ENCODE results near the gene ISYNA1. TPM values are rescaled to one million over a fixed set of nuclear protein-coding genes. Genes with fewer than 3 reads are reported as not detected.

Gene ISYNA1
- total and polyA plus RNA-seq, 10 of the 15 experiments (the other 5 are each of a cell fraction or from before 2014, with no cell fraction given) = 1.9 to 37.0 (median 9.1) TPM

- no peak for TF ChIP-seq IRF3 (IDR thresholded peaks at IDR 0.05)
- no peak for TF ChIP-seq NFYA (IDR thresholded peaks at IDR 0.05; ENCODE audit: borderline replicate concordance, low read depth, low read length)
Measured at GRCh38 chr19:18481505-18482222, 43.7 kb upstream of the ISYNA1 start (continued).

DNA sequence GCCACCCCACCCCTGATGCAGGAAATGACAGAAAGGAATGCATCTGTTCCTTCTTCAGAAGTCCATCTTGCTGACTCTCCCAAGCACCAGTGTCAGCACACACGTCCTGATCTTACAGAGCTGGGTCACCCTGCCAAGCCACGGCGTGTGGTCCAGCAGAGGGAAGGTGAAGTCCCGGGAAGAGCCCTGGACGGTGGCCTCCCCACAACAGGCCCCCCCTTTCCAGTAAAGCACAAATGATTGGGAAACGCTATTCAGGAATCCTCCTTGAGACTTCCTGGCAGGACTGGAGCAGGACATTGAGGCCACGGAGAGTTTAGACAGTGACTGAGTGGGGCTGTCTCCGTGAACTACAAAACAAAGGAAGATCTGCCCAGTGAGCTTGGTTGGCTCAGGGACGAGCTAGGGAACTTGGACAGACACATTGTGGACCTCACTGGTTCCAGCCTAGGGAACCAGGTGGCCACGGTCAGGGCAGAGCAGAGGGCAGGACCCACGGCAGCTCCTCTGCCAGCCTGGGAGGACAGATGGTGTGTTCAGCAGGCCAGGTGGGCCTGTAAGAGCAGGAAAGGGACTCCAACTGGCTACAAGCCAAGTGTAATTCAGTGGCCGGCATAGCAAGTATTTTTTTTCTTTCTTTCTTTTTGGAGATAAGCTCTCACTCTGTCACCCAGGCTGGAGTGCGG, 42.2 kb upstream of the ISYNA1 start:
- Histone ChIP-seq H3K9me3 (replicated peaks; ENCODE audit: control insufficient read depth, insufficient read depth, low read length) (no peaks in the 10 kb centered on the region), H3K4me1 (ENCODE audit: control insufficient read depth, insufficient read depth, low read length) (peaks cover 29% of the 10 kb centered on the region), H2AFZ (ENCODE audit: control insufficient read depth, low read depth, low read length) (no peak overlapping the region), H3K27me3 (replicated peaks in 1 of 2; ENCODE audit: control insufficient read depth in 2 of 2, insufficient read depth in 2 of 2, low read length in 1 of 2) (no peaks in the 10 kb centered on the region), H3K27ac (ENCODE audit: control insufficient read depth, insufficient read depth) (peak overlapping the region; percentile 11; the same call in 1 of the 2 replicates), H3K9ac (ENCODE audit: control insufficient read depth, insufficient read depth, low read length) (no peak overlapping the region), H3K4me2 (ENCODE audit: control insufficient read depth, insufficient read depth) (peak overlapping the region; percentile 30; the same call in 1 of the 2 replicates), H3K79me2 (ENCODE audit: control insufficient read depth, insufficient read depth, low read length) (peaks cover 55% of the 10 kb centered on the region), H4K20me1 (ENCODE audit: control insufficient read depth, insufficient read depth) (peaks cover 2% of the 10 kb centered on the region), H3K4me3 (no peak overlapping the region), H3K36me3 (ENCODE audit: control insufficient read depth in 2 of 2, insufficient read depth in 2 of 2, low read length in 1 of 2) (peaks cover 0 to 6% of the 10 kb centered on the region in 2 experiments; a peak in 2 of 4 replicates)
- ATAC-seq (no peak), DNase-seq (ENCODE audit: low read depth, low spot score) (no peak), FAIRE-seq (peak; percentile 38)
- 91% methylated on average over 13 of the region's 13 CpGs for WGBS (ENCODE audit: insufficient coverage, insufficient replicate concordance, low lambda C conversion rate, missing lambda C conversion rate)
- intact Hi-C loops (cut with micrococcal nuclease; ENCODE audit: unreplicated experiment) (no loop called here), in situ Hi-C loops (cut with MboI) (no loop called here)
- ChIA-PET CTCF (interaction anchor here (0.8 to 1.6 kb wide), 2 partner anchors 9 to 10 kb away, joined by 3 to 5 read pairs; no protein-coding TSS in a partner anchor), SMC1A (ENCODE audit: uncharacterized antibody, unreplicated experiment) (no interaction called here), POLR2A (interaction anchor here (0.6 kb wide), 1 partner anchor 43 kb away, joined by 3 read pairs; no protein-coding TSS in a partner anchor), RAD21 (ENCODE audit: unreplicated experiment) (no interaction called here)
- no peak for TF ChIP-seq NFXL1 (IDR thresholded peaks at IDR 0.05; ENCODE audit: borderline replicate concordance)
- TF ChIP-seq BCL3 (IDR thresholded peaks at IDR 0.05; ENCODE audit: borderline replicate concordance, insufficient read depth, low read depth, low read length, poor library complexity, severe bottlenecking) = no peak
- no peak for TF ChIP-seq STAT3 (IDR thresholded peaks at IDR 0.05; ENCODE audit: low read depth, low read length)
- no peak for TF ChIP-seq NBN (IDR thresholded peaks at IDR 0.05)
- TF ChIP-seq CBFB (IDR thresholded peaks at IDR 0.05; ENCODE audit: low read depth) = no peak
- TF ChIP-seq ZNF207 (IDR thresholded peaks at IDR 0.05; ENCODE audit: borderline replicate concordance) = no peak
- no peak for TF ChIP-seq FOXM1 (IDR thresholded peaks at IDR 0.05; ENCODE audit: low read depth, low read length)
- TF ChIP-seq MXI1 (IDR thresholded peaks at IDR 0.05; ENCODE audit: low read depth, low read length) = no peak
- TF ChIP-seq, protein P1, sequence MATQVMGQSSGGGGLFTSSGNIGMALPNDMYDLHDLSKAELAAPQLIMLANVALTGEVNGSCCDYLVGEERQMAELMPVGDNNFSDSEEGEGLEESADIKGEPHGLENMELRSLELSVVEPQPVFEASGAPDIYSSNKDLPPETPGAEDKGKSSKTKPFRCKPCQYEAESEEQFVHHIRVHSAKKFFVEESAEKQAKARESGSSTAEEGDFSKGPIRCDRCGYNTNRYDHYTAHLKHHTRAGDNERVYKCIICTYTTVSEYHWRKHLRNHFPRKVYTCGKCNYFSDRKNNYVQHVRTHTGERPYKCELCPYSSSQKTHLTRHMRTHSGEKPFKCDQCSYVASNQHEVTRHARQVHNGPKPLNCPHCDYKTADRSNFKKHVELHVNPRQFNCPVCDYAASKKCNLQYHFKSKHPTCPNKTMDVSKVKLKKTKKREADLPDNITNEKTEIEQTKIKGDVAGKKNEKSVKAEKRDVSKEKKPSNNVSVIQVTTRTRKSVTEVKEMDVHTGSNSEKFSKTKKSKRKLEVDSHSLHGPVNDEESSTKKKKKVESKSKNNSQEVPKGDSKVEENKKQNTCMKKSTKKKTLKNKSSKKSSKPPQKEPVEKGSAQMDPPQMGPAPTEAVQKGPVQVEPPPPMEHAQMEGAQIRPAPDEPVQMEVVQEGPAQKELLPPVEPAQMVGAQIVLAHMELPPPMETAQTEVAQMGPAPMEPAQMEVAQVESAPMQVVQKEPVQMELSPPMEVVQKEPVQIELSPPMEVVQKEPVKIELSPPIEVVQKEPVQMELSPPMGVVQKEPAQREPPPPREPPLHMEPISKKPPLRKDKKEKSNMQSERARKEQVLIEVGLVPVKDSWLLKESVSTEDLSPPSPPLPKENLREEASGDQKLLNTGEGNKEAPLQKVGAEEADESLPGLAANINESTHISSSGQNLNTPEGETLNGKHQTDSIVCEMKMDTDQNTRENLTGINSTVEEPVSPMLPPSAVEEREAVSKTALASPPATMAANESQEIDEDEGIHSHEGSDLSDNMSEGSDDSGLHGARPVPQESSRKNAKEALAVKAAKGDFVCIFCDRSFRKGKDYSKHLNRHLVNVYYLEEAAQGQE (IDR thresholded peaks at IDR 0.05; ENCODE audit: low read depth, low read length) = no peak
- no peak for TF ChIP-seq IKZF1 (conservative IDR thresholded peaks at IDR 0.05)
- TF ChIP-seq IKZF2 (IDR thresholded peaks at IDR 0.05) = no peak
- BruUV-seq (replicated peaks) = no TSS peak
